GM19099 (cell line): ENCODE measurements around the gene ANKRD10.

Experiments
- POLR2A ChIP-seq: IDR thresholded peaks from 3 replicates; pipeline ENCODE4 v1.6.1; 2011; ENCODE audit warnings: low read depth; ENCODE audit not compliant: insufficient read length; ENCODE audit errors: extremely low read depth

The ANKRD10 gene

GRCh38 chr13:110904748-110905147, 10.1 kb downstream of the ANKRD10 start:
- no peak for TF ChIP-seq POLR2A

- no peak for TF ChIP-seq POLR2A
Observed at GRCh38 chr13:110902370-110902769, 12.5 kb downstream of the ANKRD10 start.

GRCh38 chr13:110897521-110897920, 17.3 kb downstream of the ANKRD10 start:
- TF ChIP-seq POLR2A, result no peak

- no peak for TF ChIP-seq POLR2A
Observed at GRCh38 chr13:110897014-110897413, 17.9 kb downstream of the ANKRD10 start.

- TF ChIP-seq POLR2A, result no peak
Observed at GRCh38 chr13:110894086-110894485, 20.8 kb downstream of the ANKRD10 start.

GRCh38 chr13:110893571-110893970, 21.3 kb downstream of the ANKRD10 start:
- TF ChIP-seq POLR2A, result no peak

GRCh38 chr13:110890279-110891165, 24.3 kb downstream of the ANKRD10 start:
- no peak for TF ChIP-seq POLR2A

- no peak for TF ChIP-seq POLR2A
Observed at GRCh38 chr13:110888390-110888789, 26.5 kb downstream of the ANKRD10 start.

- TF ChIP-seq POLR2A, result no peak
Observed at GRCh38 chr13:110887597-110888333, 27.1 kb downstream of the ANKRD10 start.

- TF ChIP-seq POLR2A, result no peak
Observed at GRCh38 chr13:110886870-110887596, 27.8 kb downstream of the ANKRD10 start.

GRCh38 chr13:110885966-110886869, 28.7 kb downstream of the ANKRD10 start:
- no peak for TF ChIP-seq POLR2A

GRCh38 chr13:110885516-110885915, 29.4 kb downstream of the ANKRD10 start:
- no peak for TF ChIP-seq POLR2A

- no peak for TF ChIP-seq POLR2A
Observed at GRCh38 chr13:110884517-110884916, 30.4 kb downstream of the ANKRD10 start.

- no peak for TF ChIP-seq POLR2A
Observed at GRCh38 chr13:110883542-110883941, 31.3 kb downstream of the ANKRD10 start.
